NCI-H524 treated with DMSO at 0.1 percent for 48 hours (cell line): ENCODE measurements around the gene PIM3.

Experiments
- DNase-seq: peaks from one replicate; lab custom pipeline; 2025; lab: John Stamatoyannopoulos, UW

PIM3 gene

DNA sequence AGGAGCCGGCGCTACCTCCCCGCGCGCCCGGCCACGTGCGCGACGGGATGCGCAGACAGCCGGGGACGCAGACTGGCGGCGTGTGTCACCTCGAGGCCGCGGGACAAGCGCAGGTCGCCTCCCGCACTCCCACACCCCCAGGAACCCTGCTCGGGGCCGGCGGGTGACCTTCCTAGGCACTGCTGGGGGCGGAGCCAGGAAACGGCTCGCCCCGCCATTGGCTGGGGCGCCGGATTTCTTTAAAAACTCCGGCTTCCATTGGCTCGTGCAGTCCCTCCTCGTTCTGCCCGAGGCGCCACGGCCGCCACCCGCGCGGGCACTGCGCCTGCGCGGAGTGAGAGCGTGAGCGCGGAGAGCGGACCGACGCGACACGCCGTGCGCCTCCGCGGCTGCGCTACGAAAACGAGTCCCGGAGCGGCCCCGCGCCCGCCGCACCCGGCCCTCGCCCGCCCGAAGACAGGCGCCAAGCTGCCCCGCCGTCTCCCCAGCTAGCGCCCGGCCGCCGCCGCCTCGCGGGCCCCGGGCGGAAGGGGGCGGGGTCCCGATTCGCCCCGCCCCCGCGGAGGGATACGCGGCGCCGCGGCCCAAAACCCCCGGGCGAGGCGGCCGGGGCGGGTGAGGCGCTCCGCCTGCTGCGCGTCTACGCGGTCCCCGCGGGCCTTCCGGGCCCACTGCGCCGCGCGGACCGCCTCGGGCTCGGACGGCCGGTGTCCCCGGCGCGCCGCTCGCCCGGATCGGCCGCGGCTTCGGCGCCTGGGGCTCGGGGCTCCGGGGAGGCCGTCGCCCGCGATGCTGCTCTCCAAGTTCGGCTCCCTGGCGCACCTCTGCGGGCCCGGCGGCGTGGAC, at the start of gene PIM3:
Gene PIM3, plus strand, starts transcription at position 614 of the 846 bp plus-strand sequence. Its CDS starts 176 bp downstream, at position 790.
- DNase-seq = peak; percentile 62

DNA sequence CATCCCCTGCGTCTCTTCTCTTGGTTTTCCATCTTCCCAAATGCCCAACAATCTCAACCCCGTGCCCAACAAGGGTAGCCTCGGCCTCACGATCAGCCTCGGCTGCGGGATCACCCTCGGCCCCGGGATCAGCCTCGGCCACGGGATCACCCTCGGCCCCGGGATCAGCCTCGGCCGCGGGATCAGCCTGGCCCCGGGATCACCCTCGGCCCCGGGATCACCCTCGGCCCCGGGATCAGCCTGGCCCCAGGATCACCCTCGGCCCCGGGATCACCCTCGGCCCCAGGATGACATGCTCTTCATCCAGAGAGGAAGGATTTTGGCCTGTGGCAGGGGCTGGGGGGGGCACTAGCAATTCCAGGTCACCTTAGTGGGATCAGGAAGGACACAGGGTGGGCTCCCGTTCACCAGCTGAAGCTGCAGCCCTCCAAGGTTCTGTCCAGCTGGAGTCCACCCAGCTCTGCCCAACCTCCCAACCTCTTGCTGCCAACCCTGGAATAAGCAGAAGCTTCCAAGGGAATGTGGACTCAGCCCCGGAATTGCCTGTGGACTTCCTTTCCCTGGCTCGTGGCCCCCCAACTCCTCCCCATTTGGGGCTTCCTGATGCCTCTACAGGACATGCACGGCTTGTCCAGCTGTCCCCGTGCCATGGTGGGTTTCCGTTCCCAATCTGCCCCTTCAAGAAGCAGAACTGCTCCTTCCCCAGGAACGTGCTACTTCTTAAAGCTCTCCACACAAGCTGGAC, 48.5 kb upstream of the PIM3 start:
- DNase-seq = no peak

DNA sequence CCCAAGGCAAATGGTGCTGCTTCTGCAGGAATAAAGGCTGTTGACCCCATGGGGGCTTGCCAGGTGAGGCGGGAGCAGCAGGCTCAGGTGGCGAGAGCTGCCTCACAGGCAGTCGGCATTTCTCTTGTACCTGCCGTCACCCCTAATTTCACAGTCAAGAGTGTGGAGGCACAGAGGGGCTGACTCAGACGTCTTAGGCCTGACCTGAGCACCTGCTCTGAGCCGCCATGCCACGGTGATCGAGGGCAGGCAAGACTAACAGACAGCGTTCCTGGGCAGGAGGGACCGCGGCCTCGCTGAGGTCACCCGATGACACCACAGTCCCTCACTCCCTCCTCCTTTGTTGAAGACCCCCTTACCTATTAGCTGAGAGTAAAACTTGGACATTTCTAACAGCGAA, 47.5 kb upstream of the PIM3 start:
- no peak for DNase-seq

DNA sequence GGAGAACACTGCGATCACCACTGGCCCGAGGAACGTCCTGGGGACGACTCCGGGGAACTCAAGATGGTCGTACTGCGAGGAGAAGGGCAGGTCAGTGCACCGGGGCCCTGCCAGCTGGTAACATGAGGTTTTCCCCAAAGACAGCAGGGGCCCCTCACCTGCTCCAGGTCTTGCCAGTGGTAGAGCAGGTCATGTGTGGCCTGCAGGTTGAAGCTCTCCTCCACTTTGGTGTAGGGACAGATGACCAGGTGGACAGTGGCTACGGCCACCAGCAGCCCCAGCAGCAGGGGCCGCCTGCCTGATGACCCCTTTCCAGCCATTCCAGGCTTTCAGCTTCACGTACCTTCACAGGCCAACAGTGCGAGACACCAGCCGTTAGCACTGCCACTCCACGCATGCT, 47.1 kb upstream of the PIM3 start:
- DNase-seq = no peak

DNA sequence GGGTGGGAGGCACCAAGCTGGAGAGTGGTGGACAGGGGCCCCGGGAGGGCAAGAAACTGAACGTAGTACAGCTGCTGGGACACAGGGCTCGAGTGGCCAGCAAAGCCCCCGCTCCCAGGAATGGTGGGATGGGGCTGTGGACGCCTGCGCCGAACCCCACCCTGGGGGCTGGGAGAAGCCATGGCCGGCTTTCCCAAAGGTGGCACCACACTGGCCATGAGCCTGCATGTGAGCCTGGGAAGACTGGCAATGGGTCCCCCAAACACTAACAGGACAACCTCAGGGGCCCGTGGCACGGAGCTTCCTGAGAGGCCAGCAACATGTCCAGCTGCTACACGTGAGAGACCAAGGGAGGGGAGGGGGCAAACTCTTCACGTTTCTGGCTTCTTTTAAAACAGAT, 46.3 kb upstream of the PIM3 start:
- DNase-seq = no peak

DNA sequence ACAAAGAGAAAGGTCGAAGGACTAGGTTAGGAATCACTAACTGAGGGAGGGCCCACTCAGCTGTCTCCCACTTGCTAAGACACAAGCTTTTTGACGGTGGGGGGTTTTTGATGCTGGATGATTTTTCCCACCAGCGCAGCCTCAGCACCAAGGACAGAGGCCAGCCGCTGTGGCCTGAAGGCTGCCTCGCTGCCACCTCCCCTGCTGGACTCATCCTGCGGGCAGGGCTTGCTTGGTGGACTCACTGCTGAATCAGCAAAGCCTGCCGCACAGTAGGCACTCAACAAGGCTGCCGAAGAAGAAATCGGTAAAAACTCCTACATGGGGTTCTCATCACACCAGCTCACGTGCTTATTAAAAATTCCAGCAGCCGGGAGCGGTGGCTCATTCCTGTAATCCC, 45.0 kb upstream of the PIM3 start:
- no peak for DNase-seq

DNA sequence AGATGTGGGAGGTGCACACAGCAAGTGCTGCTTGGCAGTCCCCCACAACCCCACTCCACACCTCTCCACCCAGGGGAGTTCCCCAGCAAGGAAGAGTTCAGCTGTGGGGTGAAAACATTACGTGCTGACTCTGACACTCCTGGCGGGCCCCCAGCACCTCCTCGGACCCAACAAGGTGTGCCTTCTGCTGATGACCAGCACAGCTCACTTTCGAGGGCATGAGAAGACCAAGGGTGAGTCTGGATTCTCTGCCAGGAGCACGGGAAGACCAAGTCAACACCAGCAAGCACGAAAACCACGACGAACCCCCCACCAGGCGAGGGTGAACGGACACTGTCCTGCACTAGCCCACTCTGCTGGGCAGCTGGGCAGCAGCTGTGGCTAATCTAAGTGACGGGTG, 43.7 kb upstream of the PIM3 start:
- no peak for DNase-seq

DNA sequence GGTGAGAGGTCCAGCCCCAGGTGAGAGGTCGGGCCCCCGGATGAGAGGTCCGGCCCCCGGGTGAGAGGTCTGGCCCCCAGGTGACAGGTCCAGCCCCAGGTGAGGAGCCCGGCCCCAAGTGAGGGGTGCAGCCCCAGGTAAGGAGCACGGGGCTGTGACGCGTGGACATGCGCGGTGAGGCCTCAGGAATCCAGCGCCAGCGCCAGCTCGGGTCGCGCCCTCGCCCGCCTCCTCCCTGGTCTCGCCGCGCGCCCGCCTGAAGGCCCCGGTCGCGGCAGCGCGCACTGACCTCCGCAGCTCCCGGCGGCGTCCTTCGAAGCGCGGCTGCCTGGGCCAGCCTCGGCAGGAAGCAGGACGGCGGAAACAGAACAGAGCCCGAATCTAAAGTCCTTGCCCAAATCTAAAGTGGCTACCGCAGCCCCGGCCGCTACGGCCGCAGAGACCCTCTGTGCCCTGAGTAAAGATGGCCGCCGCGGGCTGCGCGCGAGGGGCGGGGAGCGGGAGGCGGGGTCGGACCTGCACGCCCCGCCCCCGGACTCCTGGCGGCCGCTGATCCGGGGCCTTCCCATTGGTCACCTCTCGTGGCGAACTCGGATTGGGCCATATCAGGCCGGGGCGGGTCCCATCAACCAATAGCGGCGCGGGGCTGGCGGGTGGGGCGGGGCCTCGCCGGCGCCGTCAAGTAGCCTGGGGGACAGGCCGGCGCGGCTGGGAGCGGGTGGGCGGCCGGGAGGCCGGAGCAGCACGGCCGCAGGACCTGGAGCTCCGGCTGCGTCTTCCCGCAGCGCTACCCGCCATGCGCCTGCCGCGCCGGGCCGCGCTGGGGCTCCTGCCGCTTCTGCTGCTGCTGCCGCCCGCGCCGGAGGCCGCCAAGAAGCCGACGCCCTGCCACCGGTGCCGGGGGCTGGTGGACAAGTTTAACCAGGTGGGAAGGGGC, 42.3 kb upstream of the PIM3 start, which contains the start of the genes ALG12 and CRELD2:
Gene ALG12, minus strand, starts transcription at position 465 of the 937 bp plus-strand sequence. CDS start 4,673 bp downstream, outside the sequence.
Gene CRELD2, plus strand, starts transcription at position 661 of the 937 bp plus-strand sequence. Its CDS starts 136 bp downstream, at position 797.
- DNase-seq = peak; percentile 61

DNA sequence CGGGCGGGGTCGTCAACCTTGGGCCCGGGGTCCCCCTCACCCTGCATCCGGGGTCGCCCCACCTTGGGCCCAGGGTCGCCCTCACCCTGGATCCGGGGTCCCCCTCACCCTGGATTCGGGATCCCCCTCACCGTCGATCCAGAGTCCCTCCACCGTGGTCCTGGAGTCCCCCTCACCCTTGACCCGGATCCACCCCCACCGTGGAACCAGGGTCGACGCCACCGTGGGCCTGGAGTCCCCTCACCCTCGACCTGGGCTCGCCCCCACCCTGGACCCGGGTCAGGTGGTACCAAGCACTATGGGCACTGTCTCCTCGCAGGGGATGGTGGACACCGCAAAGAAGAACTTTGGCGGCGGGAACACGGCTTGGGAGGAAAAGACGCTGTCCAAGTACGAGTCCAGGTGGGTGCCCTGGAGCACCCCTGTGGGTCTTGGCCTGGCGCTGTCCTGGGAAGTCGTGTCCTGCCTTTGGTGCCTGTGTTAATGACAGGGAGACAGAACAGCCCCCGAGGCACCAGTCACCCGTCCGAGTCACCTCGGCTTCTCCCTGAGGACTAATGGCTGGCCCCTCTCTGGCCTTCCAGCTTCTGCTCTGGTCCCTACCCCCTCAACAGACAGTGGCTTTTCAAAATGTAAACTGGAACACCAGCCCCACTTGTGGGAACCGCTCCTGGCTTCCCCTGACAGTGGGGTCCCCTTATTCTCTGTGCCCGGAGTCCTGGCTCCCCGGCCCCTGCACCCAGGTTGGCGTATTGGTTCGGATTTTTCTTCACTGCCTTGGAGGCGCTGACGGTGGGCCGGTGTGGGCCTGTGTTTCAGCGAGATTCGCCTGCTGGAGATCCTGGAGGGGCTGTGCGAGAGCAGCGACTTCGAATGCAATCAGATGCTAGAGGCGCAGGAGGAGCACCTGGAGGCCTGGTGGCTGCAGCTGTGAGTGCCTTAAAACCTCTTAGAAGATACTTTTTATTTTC, 41.4 kb upstream of the PIM3 start:
- DNase-seq = no peak

DNA sequence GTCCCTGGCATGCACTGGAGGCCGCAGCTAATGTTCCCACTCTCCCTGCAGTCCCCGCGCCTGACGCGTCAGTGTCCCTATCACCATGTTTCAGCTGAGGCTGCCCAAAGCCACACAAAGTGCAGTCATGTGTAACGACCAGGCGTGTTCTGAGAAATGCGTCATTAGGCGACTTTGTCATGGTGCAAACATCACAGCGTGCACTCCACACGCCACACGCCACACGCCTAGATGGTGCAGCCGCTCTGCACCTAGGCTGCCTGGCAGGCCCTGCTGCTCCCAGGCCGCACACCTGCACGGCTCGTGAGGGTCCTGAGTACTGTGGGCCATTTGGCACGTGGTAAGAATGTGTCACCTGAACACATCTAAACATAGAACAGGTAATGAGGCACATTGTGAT, 39.7 kb upstream of the PIM3 start:
- no peak for DNase-seq

DNA sequence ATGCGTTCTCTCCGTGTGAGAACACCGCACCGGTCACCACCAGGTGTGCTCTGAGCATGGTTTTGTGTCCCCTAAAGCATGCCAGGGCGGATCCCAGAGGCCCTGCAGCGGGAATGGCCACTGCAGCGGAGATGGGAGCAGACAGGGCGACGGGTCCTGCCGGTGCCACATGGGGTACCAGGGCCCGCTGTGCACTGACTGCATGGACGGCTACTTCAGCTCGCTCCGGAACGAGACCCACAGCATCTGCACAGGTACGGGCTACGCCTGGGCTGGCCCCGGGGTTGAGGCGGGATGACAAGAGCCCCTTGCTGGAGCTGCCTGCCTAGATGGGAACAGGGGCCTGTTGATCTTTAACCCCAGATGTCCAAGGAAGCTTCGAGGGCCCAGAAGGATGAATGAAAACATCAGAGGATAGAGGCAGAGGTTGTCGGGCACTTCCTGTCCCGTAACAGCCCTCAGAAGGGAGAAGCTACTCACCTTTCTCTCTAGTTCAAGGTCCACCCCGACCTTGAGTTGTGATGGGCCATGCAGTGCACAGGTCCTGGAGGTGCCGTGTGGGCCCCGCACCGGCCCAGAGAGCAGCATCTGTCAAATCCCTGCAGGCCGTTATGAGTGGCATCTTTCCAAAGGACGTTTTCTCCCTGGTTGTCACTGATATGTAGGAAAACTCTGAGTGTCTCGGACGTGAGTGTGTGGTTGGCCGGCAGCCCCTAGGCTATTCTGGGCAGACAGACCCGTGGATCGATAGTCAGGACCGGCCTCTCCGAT, 38.9 kb upstream of the PIM3 start:
- DNase-seq = no peak

DNA sequence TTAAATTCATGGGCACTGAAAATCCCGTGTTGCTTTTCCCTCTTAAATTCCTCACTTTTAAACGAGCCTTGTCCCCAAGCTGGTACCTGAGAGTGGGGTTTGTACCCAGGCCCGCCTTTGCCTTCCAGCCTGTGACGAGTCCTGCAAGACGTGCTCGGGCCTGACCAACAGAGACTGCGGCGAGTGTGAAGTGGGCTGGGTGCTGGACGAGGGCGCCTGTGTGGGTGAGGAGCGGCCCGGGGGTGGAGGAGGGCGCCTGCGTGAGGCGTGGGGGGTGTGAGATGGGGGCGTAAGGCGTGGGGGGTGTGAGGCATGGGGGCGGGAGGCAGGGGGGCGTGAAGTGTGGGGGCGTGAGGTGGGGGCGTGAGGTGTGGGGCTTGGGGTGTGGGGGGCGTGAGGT, 38.1 kb upstream of the PIM3 start:
- DNase-seq = no peak

DNA sequence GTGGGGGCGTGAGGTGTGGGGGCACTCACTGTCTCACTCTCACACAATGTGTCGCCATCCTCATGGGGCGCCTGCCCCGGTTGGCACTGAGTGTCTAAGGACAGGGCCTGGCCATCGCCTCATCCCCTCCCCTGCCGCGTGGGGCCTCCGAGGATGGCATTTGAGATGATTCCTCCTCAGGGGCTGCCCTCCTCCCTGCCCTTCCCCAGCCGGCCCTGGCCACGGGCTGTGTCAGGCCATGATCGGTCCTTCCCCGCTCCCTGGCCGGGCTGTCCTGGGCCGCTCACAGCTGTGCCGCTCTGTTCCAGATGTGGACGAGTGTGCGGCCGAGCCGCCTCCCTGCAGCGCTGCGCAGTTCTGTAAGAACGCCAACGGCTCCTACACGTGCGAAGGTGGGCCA, 37.6 kb upstream of the PIM3 start:
- no peak for DNase-seq

DNA sequence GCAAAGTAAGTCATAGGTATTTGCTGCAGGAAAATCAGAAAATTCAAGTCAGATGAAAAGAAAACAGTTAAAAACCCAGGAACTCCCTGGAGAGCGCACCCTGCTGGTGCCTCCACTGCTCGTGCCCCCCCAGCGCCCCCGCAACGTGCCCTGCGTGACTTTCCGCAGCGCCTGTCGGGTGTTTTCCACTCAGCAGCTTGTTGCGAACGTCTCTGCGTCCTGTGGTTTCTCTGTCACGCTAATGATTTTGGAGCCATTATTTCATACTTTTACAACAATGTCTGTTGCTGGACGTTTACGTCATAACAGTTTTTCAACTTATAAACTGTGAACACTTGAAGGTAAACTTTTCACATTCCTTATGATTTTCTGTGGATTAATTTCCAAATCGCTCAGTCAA, 37.1 kb upstream of the PIM3 start:
- DNase-seq = no peak

DNA sequence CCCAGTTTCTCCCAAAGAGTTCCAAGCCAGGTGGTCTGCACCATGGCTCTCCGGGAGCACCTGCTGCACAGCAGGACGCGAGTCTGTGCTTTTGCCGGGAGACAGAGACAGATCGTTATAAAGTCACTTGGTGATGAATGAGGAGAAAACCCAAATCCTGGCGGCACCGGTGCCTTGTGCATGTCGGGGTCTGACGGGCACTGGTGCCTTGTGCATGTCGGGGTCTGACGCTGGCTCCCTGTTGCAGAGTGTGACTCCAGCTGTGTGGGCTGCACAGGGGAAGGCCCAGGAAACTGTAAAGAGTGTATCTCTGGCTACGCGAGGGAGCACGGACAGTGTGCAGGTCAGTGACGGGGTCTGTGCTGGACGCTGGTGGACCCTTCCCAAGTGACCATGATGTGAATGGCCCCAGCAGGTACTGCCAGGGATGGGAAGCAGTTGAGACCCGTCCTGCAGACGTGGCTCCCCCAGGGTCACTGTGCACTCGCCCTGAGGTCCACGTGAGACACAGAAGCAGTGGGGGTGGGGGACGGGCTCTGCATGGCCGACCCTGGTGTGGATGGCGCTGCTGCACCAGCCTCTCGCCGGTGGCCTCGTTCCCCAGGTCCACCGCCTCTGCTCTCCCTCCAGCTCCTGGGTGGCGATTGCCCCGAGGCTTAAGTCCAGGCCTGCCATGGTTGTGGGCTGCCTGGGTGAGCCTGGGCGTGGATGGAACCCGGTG, 36.3 kb upstream of the PIM3 start:
- no peak for DNase-seq

DNA sequence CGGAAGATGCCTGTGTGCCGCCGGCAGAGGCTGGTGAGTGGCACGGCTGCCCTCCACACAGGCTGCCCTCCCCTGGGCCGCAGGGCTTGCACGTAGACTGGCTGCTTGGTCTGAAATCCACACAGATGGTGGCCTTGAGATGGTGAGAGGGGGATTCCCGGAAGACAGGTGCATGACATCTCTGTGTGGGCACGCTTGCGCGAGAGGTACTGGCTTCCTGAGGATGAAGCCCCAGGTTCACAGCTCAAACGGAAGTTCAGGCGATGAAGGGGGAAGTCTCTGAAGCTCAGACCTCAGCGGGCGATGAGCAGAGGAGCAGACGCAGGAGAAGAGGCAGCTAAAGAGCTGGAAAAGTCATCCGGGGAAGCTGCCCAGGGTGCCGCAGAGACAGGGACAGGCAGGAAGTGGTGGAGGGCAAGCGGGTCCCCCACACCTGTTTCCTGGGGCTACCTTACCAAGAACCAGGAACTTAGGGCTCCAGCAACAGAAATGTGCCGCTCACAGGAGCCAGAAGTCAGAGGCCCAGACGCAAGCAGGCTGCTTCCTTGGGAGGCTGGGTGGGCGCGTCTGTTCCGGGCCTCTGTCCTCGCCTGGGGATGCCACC, 34.9 kb upstream of the PIM3 start:
- no peak for DNase-seq

DNA sequence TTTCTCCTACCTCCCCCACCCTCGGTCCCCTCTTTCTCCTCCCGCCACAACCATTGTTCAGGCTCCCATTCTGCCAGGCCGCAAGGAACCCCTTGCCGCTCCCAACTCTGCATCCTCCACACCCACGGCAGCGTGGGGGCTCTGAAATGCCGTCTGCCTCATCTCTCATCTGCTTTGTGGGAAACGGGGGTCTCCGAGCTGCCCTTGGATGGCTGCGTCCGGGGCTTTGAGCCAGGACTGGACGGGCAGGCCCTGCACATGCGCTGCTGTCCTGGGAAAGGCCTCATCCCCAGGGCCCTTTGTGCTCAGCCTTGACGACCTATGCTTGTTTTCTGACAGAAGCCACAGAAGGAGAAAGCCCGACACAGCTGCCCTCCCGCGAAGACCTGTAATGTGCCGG, 33.7 kb upstream of the PIM3 start:
- no peak for DNase-seq

DNA sequence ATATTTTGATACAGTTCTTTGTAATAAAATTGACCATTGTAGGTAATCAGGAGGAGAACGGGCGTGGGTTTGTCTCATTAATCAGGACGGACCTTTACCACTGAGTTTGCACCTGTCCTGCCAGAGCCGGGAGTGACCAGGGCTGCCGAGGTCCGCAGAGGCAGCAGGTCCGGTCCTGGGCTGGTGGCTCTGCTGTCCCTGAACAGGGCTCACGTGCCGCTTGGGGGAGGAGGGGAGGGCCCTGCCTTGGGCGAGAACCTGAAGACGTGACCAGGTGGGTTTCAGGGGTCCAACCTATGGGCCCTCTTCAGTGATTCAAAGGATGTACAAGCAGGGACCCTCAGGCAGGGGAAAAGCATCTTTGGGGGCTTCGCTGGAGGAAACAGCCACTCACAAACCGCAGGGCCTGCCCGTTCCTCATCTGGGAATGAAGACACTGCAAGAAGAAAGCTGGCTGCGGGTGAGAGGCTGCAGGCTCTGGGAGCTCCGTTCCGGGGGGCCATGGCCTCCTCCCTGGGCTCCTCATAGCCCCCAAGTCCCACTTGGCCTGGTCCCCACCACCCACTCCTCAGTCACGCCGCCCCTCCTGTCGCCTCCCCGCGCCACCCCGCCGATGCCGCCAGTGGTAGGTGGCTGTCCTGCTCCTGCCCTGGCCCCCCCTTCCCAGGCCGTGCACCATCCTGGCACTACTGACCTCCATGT, 32.9 kb upstream of the PIM3 start:
- no peak for DNase-seq

DNA sequence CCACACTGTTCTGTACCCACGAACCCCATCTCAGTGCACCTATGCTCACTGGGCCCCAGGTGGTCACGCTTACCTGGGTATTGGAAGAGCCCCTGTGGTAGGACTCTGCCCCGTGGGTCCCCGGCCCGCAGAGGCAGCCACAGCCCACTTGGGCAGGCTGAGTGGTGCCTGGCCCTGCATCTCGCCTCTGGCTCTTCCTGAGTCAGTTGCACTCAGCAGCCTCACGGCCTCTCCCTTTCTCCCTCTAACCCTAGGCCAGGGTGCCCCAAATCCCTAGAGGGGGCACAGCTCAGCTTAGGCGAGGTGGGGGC, 32.4 kb upstream of the PIM3 start:
- no peak for DNase-seq
